ENCODE results near the gene KPNA4. TPM values are rescaled to one million over a fixed set of nuclear protein-coding genes. Genes with fewer than 3 reads are reported as not detected.

Gene KPNA4
- polyA plus RNA-seq, 3 donors: 4.4 to 14.7 (median 4.5) TPM

GRCh38 chr3:160583451-160583850 is 18.1 kb upstream of the KPNA4 start:
- no peak overlapping the region for H3K27ac Mint-ChIP-seq

GRCh38 chr3:160580938-160581337 is 15.6 kb upstream of the KPNA4 start:
- intact Hi-C loops (cut with micrococcal nuclease): no loop called here
- Mint-ChIP-seq H3K27ac (no peak overlapping the region), H3K9me3 (peaks cover 19 to 45% (median 34%) of the 10 kb centered on the region in 7 donors), H3K4me3 (no peak overlapping the region), H3K4me1 (no peaks in the 10 kb centered on the region), H3K36me3 (no peaks in the 10 kb centered on the region), H3K27me3 (ENCODE audit: low read depth in 3 of 3) (peaks cover 1 to 3% (median 2%) of the 10 kb centered on the region in 3 donors)
- Histone ChIP-seq H3K36me3 (replicated peaks in 1 of 2; ENCODE audit: control insufficient read depth in 1 of 2, insufficient read depth in 2 of 2, low read length in 2 of 2) (no peaks in the 10 kb centered on the region), H2AFZ (ENCODE audit: insufficient read depth, low read depth, low read length, poor library complexity, severe bottlenecking) (no peak overlapping the region), H3K27me3 (ENCODE audit: control insufficient read depth in 2 of 2, insufficient read depth in 2 of 2, low read length in 2 of 2) (no peaks in the 10 kb centered on the region), H3K4me2 (replicated peaks; ENCODE audit: extremely low read depth, low read length, poor library complexity, severe bottlenecking) (no peak overlapping the region), H4K20me1 (ENCODE audit: insufficient read depth, low read length) (no peaks in the 10 kb centered on the region), H3K27ac (ENCODE audit: low read depth in 1 of 2, low read length in 2 of 2) (no peak overlapping the region), H3K9ac (ENCODE audit: insufficient read depth, low read length, poor library complexity, severe bottlenecking) (no peak overlapping the region), H3K4me1 (ENCODE audit: control insufficient read depth in 1 of 2, insufficient read depth in 2 of 2, low read length in 2 of 2) (no peaks in the 10 kb centered on the region), H3K79me2 (ENCODE audit: insufficient read depth, low read length) (no peaks in the 10 kb centered on the region), H3K9me3 (replicated peaks in 1 of 2; ENCODE audit: control insufficient read depth in 1 of 2, insufficient read depth in 1 of 2, low read length in 2 of 2) (peaks cover 20 to 23% of the 10 kb centered on the region in 2 donors), H3K4me3 (replicated peaks in 1 of 3; ENCODE audit: low read depth in 2 of 3, low read length in 3 of 3) (no peak overlapping the region)
- no peak for DNase-seq
- 100% methylated on average over 1 of the region's 2 CpGs for WGBS (ENCODE audit: insufficient coverage)
- TF ChIP-seq CTCF (IDR thresholded peaks at IDR 0.05): no peak

More at GRCh38 chr3:160583451-160583850, 18.1 kb upstream of the KPNA4 start:
- H2AFZ ChIP-seq (ENCODE audit: insufficient read depth, low read depth, low read length, poor library complexity, severe bottlenecking): no peak overlapping the region
- no peaks in the 10 kb centered on the region for H3K79me2 ChIP-seq (ENCODE audit: insufficient read depth, low read length)
- H3K27me3 ChIP-seq (ENCODE audit: control insufficient read depth in 2 of 2, insufficient read depth in 2 of 2, low read length in 2 of 2): no peaks in the 10 kb centered on the region
- no peaks in the 10 kb centered on the region for H3K36me3 ChIP-seq (replicated peaks in 1 of 2; ENCODE audit: control insufficient read depth in 1 of 2, insufficient read depth in 2 of 2, low read length in 2 of 2)
- H3K27ac ChIP-seq (ENCODE audit: low read depth in 1 of 2, low read length in 2 of 2): no peak overlapping the region
- H3K4me2 ChIP-seq (replicated peaks; ENCODE audit: extremely low read depth, low read length, poor library complexity, severe bottlenecking): no peak overlapping the region
- no peaks in the 10 kb centered on the region for H3K4me1 Mint-ChIP-seq
- peaks cover 24 to 63% (median 47%) of the 10 kb centered on the region in 7 donors for H3K9me3 Mint-ChIP-seq
- H3K9ac ChIP-seq (ENCODE audit: insufficient read depth, low read length, poor library complexity, severe bottlenecking): no peak overlapping the region
- H3K9me3 ChIP-seq (replicated peaks in 1 of 2; ENCODE audit: control insufficient read depth in 1 of 2, insufficient read depth in 1 of 2, low read length in 2 of 2): peaks cover 30 to 33% of the 10 kb centered on the region in 2 donors
- no peaks in the 10 kb centered on the region for H4K20me1 ChIP-seq (ENCODE audit: insufficient read depth, low read length)
- no peak overlapping the region for H3K4me3 ChIP-seq (replicated peaks in 1 of 3; ENCODE audit: low read depth in 2 of 3, low read length in 3 of 3)
- no peaks in the 10 kb centered on the region for H3K36me3 Mint-ChIP-seq
- no peak for DNase-seq
- H3K4me3 Mint-ChIP-seq: no peak overlapping the region
- no peaks in the 10 kb centered on the region for H3K4me1 ChIP-seq (ENCODE audit: control insufficient read depth in 1 of 2, insufficient read depth in 2 of 2, low read length in 2 of 2)
- H3K27me3 Mint-ChIP-seq (ENCODE audit: low read depth in 3 of 3): peaks cover 1 to 6% (median 3%) of the 10 kb centered on the region in 3 donors
- intact Hi-C loops (cut with micrococcal nuclease): no loop called here
- no peak for TF ChIP-seq CTCF (IDR thresholded peaks at IDR 0.05)

All from CD14-positive monocyte (primary cell).